Measurements from ENCODE around the gene FRMPD1. TPM values are rescaled to one million over a fixed set of nuclear protein-coding genes. Genes with fewer than 3 reads are reported as not detected.

The FRMPD1 gene
- total RNA-seq, 4 donors from 2014 or later = 0.21 TPM; not detected in 3

DNA sequence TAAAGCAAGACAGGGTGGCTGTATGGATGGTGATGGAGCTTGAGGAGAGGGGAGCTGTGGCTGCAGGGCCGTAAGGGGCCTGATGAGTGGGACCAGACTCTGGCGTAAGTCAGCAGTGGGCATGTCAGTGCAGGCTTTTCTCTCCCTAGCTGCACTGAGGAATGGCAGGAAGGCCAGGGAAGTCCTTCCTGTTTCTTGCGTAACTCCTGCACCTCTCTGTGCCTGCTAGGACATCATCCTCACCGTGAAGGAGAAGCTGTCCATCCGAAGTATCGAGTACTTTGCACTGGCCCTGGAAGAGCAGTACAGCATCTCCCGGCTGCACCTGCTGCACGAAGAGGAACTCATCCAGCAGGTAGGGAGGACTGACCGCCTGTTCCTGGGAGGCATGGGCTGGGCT, 78.7 kb downstream of the FRMPD1 start:
- TF ChIP-seq POLR2A (IDR thresholded peaks at IDR 0.05) = no peak
- TF ChIP-seq, protein P1, sequence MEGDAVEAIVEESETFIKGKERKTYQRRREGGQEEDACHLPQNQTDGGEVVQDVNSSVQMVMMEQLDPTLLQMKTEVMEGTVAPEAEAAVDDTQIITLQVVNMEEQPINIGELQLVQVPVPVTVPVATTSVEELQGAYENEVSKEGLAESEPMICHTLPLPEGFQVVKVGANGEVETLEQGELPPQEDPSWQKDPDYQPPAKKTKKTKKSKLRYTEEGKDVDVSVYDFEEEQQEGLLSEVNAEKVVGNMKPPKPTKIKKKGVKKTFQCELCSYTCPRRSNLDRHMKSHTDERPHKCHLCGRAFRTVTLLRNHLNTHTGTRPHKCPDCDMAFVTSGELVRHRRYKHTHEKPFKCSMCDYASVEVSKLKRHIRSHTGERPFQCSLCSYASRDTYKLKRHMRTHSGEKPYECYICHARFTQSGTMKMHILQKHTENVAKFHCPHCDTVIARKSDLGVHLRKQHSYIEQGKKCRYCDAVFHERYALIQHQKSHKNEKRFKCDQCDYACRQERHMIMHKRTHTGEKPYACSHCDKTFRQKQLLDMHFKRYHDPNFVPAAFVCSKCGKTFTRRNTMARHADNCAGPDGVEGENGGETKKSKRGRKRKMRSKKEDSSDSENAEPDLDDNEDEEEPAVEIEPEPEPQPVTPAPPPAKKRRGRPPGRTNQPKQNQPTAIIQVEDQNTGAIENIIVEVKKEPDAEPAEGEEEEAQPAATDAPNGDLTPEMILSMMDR (IDR thresholded peaks at IDR 0.05) = no peak
- H3K27ac ChIP-seq = no peak overlapping the region
- H3K9me3 ChIP-seq = no peaks in the 10 kb centered on the region
- no peak overlapping the region for H3K4me3 ChIP-seq
- no peaks in the 10 kb centered on the region for H3K4me1 ChIP-seq
- no peak for DNase-seq
- H3K27me3 ChIP-seq = no peaks in the 10 kb centered on the region
- H3K36me3 ChIP-seq = no peaks in the 10 kb centered on the region
- intact Hi-C loops (cut with DNase I; ENCODE audit: low total_unique reads) = no loop called here

- H3K36me3 ChIP-seq = no peaks in the 10 kb centered on the region
- H3K4me1 ChIP-seq = no peaks in the 10 kb centered on the region
- no peak overlapping the region for H3K27ac ChIP-seq
- H3K4me3 ChIP-seq = no peak overlapping the region
- intact Hi-C loops (cut with DNase I; ENCODE audit: low total_unique reads) = no loop called here
- TF ChIP-seq POLR2A (IDR thresholded peaks at IDR 0.05) = no peak
- TF ChIP-seq, protein P1 (IDR thresholded peaks at IDR 0.05) = no peak
- DNase-seq = no peak
- no peaks in the 10 kb centered on the region for H3K27me3 ChIP-seq
- H3K9me3 ChIP-seq = no peaks in the 10 kb centered on the region
These were observed 79.5 kb downstream of the FRMPD1 start for GRCh38 chr9:37730256-37730655.

- Histone ChIP-seq H3K4me3 (no peak overlapping the region), H3K4me1 (no peaks in the 10 kb centered on the region), H3K36me3 (no peaks in the 10 kb centered on the region), H3K27me3 (no peaks in the 10 kb centered on the region), H3K27ac (no peak overlapping the region), H3K9me3 (no peaks in the 10 kb centered on the region)
- intact Hi-C loops (cut with DNase I; ENCODE audit: low total_unique reads) = no loop called here
- TF ChIP-seq, protein P1 (IDR thresholded peaks at IDR 0.05) = no peak
- no peak for TF ChIP-seq POLR2A (IDR thresholded peaks at IDR 0.05)
- DNase-seq = no peak
These were observed 80.1 kb downstream of the FRMPD1 start for GRCh38 chr9:37730839-37731238.

GRCh38 chr9:37732086-37732741, 81.5 kb downstream of the FRMPD1 start:
- intact Hi-C loops (cut with DNase I; ENCODE audit: low total_unique reads) = no loop called here
- H3K4me3 ChIP-seq = no peak overlapping the region
- DNase-seq = no peak
- no peaks in the 10 kb centered on the region for H3K36me3 ChIP-seq
- no peak overlapping the region for H3K27ac ChIP-seq
- H3K9me3 ChIP-seq = no peaks in the 10 kb centered on the region
- H3K27me3 ChIP-seq = no peaks in the 10 kb centered on the region
- TF ChIP-seq, protein P1 (IDR thresholded peaks at IDR 0.05) = no peak
- no peak for TF ChIP-seq POLR2A (IDR thresholded peaks at IDR 0.05)
- H3K4me1 ChIP-seq = no peaks in the 10 kb centered on the region

DNA sequence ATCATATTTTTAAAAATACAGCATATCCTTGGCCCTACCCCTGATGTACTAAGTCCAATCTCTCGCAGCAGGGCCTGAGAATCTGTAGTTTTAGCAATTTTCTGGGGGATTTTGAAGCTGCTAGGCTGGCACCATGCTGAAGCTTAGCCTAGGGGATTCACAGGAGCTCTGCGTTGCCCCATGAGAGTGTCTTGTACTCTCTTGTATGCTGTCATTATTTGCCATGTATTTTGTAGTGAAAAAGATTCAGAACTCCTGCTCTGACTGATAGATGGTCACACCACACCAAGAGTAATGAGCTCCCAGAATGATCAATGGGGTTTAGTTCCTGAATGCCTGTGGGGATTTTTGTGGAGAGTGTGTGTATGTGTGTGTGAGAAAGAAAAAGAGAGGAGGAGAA, 82.2 kb downstream of the FRMPD1 start:
- Histone ChIP-seq H3K27me3 (no peaks in the 10 kb centered on the region), H3K4me1 (no peaks in the 10 kb centered on the region), H3K4me3 (no peak overlapping the region), H3K9me3 (no peaks in the 10 kb centered on the region), H3K27ac (no peak overlapping the region), H3K36me3 (no peaks in the 10 kb centered on the region)
- intact Hi-C loops (cut with DNase I; ENCODE audit: low total_unique reads) = no loop called here
- no peak for DNase-seq
- TF ChIP-seq, protein P1 (IDR thresholded peaks at IDR 0.05) = no peak
- no peak for TF ChIP-seq POLR2A (IDR thresholded peaks at IDR 0.05)
